HepG2 (cell line): ENCODE measurements around the gene CD7. TPM values are rescaled to one million over a fixed set of nuclear protein-coding genes. Genes with fewer than 3 reads are reported as not detected.

Source experiments
- CTCF ChIP-seq: sonication (generic); formaldehyde crosslinking; IDR thresholded peaks from 2 replicates; pipeline ENCODE4 v1.5.0; 2020; ENCODE audit warnings: mild to moderate bottlenecking, missing genetic modification reagents, moderate library complexity
- GFI1 ChIP-seq: sonication (generic); formaldehyde crosslinking; IDR thresholded peaks from 2 replicates; pipeline ENCODE4 v1.5.0; 2020; ENCODE audit warnings: missing genetic modification reagents, mild to moderate bottlenecking, borderline replicate concordance
- HOXD1 ChIP-seq: sonication (generic); formaldehyde crosslinking; IDR thresholded peaks from 2 replicates; pipeline ENCODE4 v1.5.0; 2020; ENCODE audit warnings: missing genetic modification reagents
- MEIS2 ChIP-seq: sonication (generic); formaldehyde crosslinking; IDR thresholded peaks from 2 replicates; pipeline ENCODE4 v1.9.0; 2021; ENCODE audit warnings: mild to moderate bottlenecking, missing genetic modification reagents
- MIER3 ChIP-seq: IDR thresholded peaks from 2 replicates; pipeline ENCODE4 v1.6.1; 2016; ENCODE audit warnings: missing compliant biosample characterization, borderline replicate concordance
- MYPOP ChIP-seq: sonication (generic); formaldehyde crosslinking; IDR thresholded peaks from 2 replicates; pipeline ENCODE4 v1.8.1; 2023; ENCODE audit warnings: mild to moderate bottlenecking, moderate library complexity, missing genetic modification reagents
- ZBTB40 ChIP-seq, 2 experiments: fragments of 450-650 bp in 1 of 2; sonication (generic) in 1 of 2; formaldehyde crosslinking in 1 of 2; IDR thresholded peaks; 2 replicates each; pipeline versions ENCODE4 v1.6.1 to v1.8.0; 2016 to 2022; ENCODE audit warnings: antibody characterized with exemption in 1 of 2, mild to moderate bottlenecking in 1 of 2, missing genetic modification reagents in 1 of 2
- ZMYM4 ChIP-seq: sonication (generic); formaldehyde crosslinking; IDR thresholded peaks from 2 replicates; pipeline ENCODE4 v1.8.1; 2023; ENCODE audit warnings: mild to moderate bottlenecking, missing genetic modification reagents
- ZNF235 ChIP-seq: sonication (generic); formaldehyde crosslinking; IDR thresholded peaks from 2 replicates; pipeline ENCODE4 v1.8.1; 2023; ENCODE audit warnings: mild to moderate bottlenecking, missing genetic modification reagents, borderline replicate concordance
- ZNF296 ChIP-seq: sonication (generic); formaldehyde crosslinking; conservative IDR thresholded peaks from 2 replicates; pipeline ENCODE4 v1.5.0; 2020; ENCODE audit warnings: mild to moderate bottlenecking, missing genetic modification reagents
- ZNF362 ChIP-seq: sonication (generic); formaldehyde crosslinking; IDR thresholded peaks from 2 replicates; pipeline ENCODE4 v1.4.0; 2020; ENCODE audit warnings: missing genetic modification reagents, mild to moderate bottlenecking, borderline replicate concordance
- ZNF451 ChIP-seq: sonication (generic); formaldehyde crosslinking; IDR thresholded peaks from 2 replicates; pipeline ENCODE4 v1.5.0; 2020; ENCODE audit warnings: mild to moderate bottlenecking, missing genetic modification reagents
- ZNF550 ChIP-seq: sonication (generic); formaldehyde crosslinking; IDR thresholded peaks from 2 replicates; pipeline ENCODE4 v1.4.0; 2020; ENCODE audit warnings: mild to moderate bottlenecking, missing genetic modification reagents, borderline replicate concordance
- ZNF709 ChIP-seq: sonication (generic); formaldehyde crosslinking; IDR thresholded peaks from 2 replicates; pipeline ENCODE4 v1.5.0; 2020; ENCODE audit warnings: mild to moderate bottlenecking, missing genetic modification reagents
- ZSCAN22 ChIP-seq: sonication (generic); formaldehyde crosslinking; IDR thresholded peaks from 2 replicates; pipeline ENCODE4 v1.4.0; 2020; ENCODE audit warnings: mild to moderate bottlenecking, missing genetic modification reagents
- polyA plus RNA-seq, 8 experiments: library from polyadenylated mRNA; depleted of rRNA in 3 of 8; stranded (reverse) in 7 of 8; unstranded in 1 of 8; fragments of >200 nt; fragmentation: Illumina TruSeq in 4 of 8; extraction: Trizol in 4 of 8; gene quantifications; 2 replicates each; pipeline versions ENCODE4 v1.2.1 to v1.2.3, GENCODE V29; 2011 to 2016; ENCODE audit warnings: low read depth in 4 of 8, missing spikeins in 1 of 8, mixed read lengths in 1 of 8; ENCODE audit not compliant: insufficient read depth in 1 of 8
- total RNA-seq, 5 experiments: library from RNA; depleted of rRNA; stranded (reverse); fragments of >200 nt; fragmentation: Illumina TruSeq; extraction: Trizol; gene quantifications; 2 replicates each; pipeline ENCODE4 v1.2.3, GENCODE V29; 2016; ENCODE audit warnings: low read depth in 1 of 5

Gene CD7
- total and polyA plus RNA-seq, 2 of the 13 experiments (the other 11 are each of a cell fraction or from before 2014, with no cell fraction given), result 67.6 to 76.4 TPM

GRCh38 chr17:82317394-82318168 lies at the start of gene CD7 (continued):
- TF ChIP-seq ZNF235 (CRISPR knock-in tag), result peak; percentile 98
- TF ChIP-seq HOXD1, result 0 out of 2 replicates have a peak, but pooled peaks have one; percentile 32
- no peak for TF ChIP-seq ZNF550 (CRISPR knock-in tag)
- TF ChIP-seq ZMYM4 (CRISPR knock-in tag), result peak; percentile 71
- peak; percentile 48; the same call in 1 of the 2 replicates for TF ChIP-seq GFI1 (CRISPR knock-in tag)
- no peak for TF ChIP-seq MEIS2 (CRISPR knock-in tag)
- peak; percentile 10 for TF ChIP-seq ZNF362
- no peak for TF ChIP-seq ZNF709 (CRISPR knock-in tag)
- no peak for TF ChIP-seq ZNF451
- TF ChIP-seq CTCF, result peak; percentile 24; the same call in 1 of the 2 replicates
- no peak for TF ChIP-seq ZSCAN22
- no peak; the same call in 1 of the 2 replicates for TF ChIP-seq MIER3 (CRISPR knock-in tag)
- peak; percentile 56 for TF ChIP-seq ZNF296
- TF ChIP-seq MYPOP (CRISPR knock-in tag), result 0 out of 2 replicates have a peak, but pooled peaks have one; percentile 58
- no peak for TF ChIP-seq ZBTB40 (IDR thresholded peaks at IDR 0.05)
- peak; percentile 3; the same call in 1 of the 2 replicates for TF ChIP-seq ZBTB40 (CRISPR knock-in tag; IDR thresholded peaks at IDR 0.05)
